K562 (cell line): ENCODE measurements around the gene WDR55. TPM values are rescaled to one million over a fixed set of nuclear protein-coding genes. Genes with fewer than 3 reads are reported as not detected.

Experiments used
- ATAC-seq: fragments of 200-7000 bp; cut with Tn5 transposase; 3 replicates; pipeline ENCODE4 v1.9.1; 2020; ENCODE audit warnings: moderate library complexity
- BruUV-seq: library from RNA; stranded (reverse); fragments of 400-500 nt; replicated peaks from 2 replicates; lab custom pipeline; 2021; lab: Mats Ljungman, UMichigan
- CTCF ChIA-PET: fragments of 300-600 bp; formaldehyde crosslinking; extraction: SDS; loops from one replicate; lab custom pipeline; 2021; ENCODE audit warnings: low intra/inter-chr PET ratio; lab: Yijun Ruan, JAX
- POLR2A ChIA-PET: fragments of 300-600, 350-650 bp; sonication (Branson Sonifier 250); formaldehyde crosslinking; extraction: SDS; loops from one replicate; lab custom pipeline; 2021; ENCODE audit warnings: antibody characterized with exemption, inconsistent platforms; lab: Yijun Ruan, JAX
- DNase-seq, 4 experiments: peaks; one replicate each; pipeline versions ENCODE4 v3.0.0 to v3.0.0-alpha.2; 2011 to 2018; ENCODE audit warnings: low spot score in 3 of 4, mixed read lengths in 3 of 4; ENCODE audit errors: extremely low read depth in 1 of 4
- FAIRE-seq: peaks from 2 replicates; lab custom pipeline; 2011; peaks lifted over from hg19 to GRCh38; lab: Jason Lieb, UNC
- H2AFZ ChIP-seq: 2 replicates; pipeline ENCODE4 v1.6.0; 2011; ENCODE audit warnings: low read depth, low read length, control low read depth, inconsistent platforms
- H3K27ac ChIP-seq: fragments of 200-600 bp; 3 replicates; pipeline ENCODE4 v1.8.0; 2011; ENCODE audit warnings: low read depth, mild to moderate bottlenecking, control low read depth, inconsistent platforms, low read length, moderate library complexity, mixed read lengths; ENCODE audit errors: extremely low read depth
- H3K27me3 ChIP-seq, 2 experiments: fragments of 300-600 bp in 1 of 2; 2 replicates in 1 of 2; 3 replicates in 1 of 2; pipeline versions ENCODE4 v1.6.0 to v1.8.0; 2011; ENCODE audit warnings: inconsistent platforms in 2 of 2, low read length in 2 of 2, mild to moderate bottlenecking in 1 of 2, mixed read lengths in 1 of 2, moderate library complexity in 1 of 2; ENCODE audit not compliant: control insufficient read depth in 2 of 2, insufficient read depth in 2 of 2
- H3K36me3 ChIP-seq: fragments of 300-600 bp; 3 replicates; pipeline ENCODE4 v1.8.0; 2011; ENCODE audit warnings: mild to moderate bottlenecking, low read length, inconsistent platforms; ENCODE audit not compliant: control insufficient read depth, insufficient read depth
- H3K4me1 ChIP-seq, 2 experiments: fragments of 200-600 bp in 1 of 2; replicated peaks in 1 of 2; 2 replicates in 1 of 2; 3 replicates in 1 of 2; pipeline versions ENCODE4 v1.5.1 to v1.8.0; 2011; ENCODE audit warnings: inconsistent platforms in 2 of 2, low read length in 2 of 2, mild to moderate bottlenecking in 1 of 2, mixed read lengths in 1 of 2, moderate library complexity in 1 of 2; ENCODE audit not compliant: control insufficient read depth in 2 of 2, insufficient read depth in 2 of 2
- H3K4me2 ChIP-seq: 2 replicates; pipeline ENCODE4 v1.6.1; 2011; ENCODE audit warnings: low read length, control low read depth, inconsistent platforms, mixed read lengths; ENCODE audit not compliant: insufficient read depth
- H3K4me3 ChIP-seq: fragments of 200-600 bp; sonication (generic), shearing (Covaris generic); 2 replicates; pipeline ENCODE4 v1.5.1; 2016; ENCODE audit warnings: control low read depth, inconsistent platforms
- H3K79me2 ChIP-seq: fragments of 200-600 bp; 3 replicates; pipeline ENCODE4 v1.8.0; 2011; ENCODE audit warnings: low read length, inconsistent platforms; ENCODE audit not compliant: control insufficient read depth, insufficient read depth
- H3K9ac ChIP-seq, 2 experiments: 2 replicates each; pipeline versions ENCODE4 v1.6.0 to v1.6.1; 2011; ENCODE audit warnings: low read depth in 2 of 2, low read length in 2 of 2, control low read depth in 1 of 2, inconsistent platforms in 1 of 2, mild to moderate bottlenecking in 1 of 2, mixed read lengths in 1 of 2; ENCODE audit not compliant: insufficient read depth in 1 of 2
- H3K9me1 ChIP-seq: one replicate; pipeline ENCODE4 v1.6.0; 2011; ENCODE audit warnings: inconsistent platforms, mild to moderate bottlenecking, low read length, moderate library complexity; ENCODE audit not compliant: control insufficient read depth, insufficient read depth
- H3K9me3 ChIP-seq: replicated peaks from 2 replicates; pipeline ENCODE4 v1.5.1; 2011; ENCODE audit warnings: low read depth, low read length, inconsistent platforms; ENCODE audit not compliant: control insufficient read depth, insufficient read depth
- H4K20me1 ChIP-seq: replicated peaks from 2 replicates; pipeline ENCODE4 v1.6.1; 2011; ENCODE audit warnings: low read length, inconsistent platforms, mixed read lengths; ENCODE audit not compliant: control insufficient read depth, insufficient read depth
- CBX3 ChIP-seq, 2 experiments: IDR thresholded peaks; 1 replicate in 1 of 2; 2 replicates in 1 of 2; pipeline ENCODE4 v1.6.1; 2012; ENCODE audit warnings: inconsistent platforms in 2 of 2, low read length in 2 of 2, borderline replicate concordance in 1 of 2, control low read depth in 1 of 2
- ELF4 ChIP-seq: fragments of 450-650 bp; formaldehyde crosslinking; IDR thresholded peaks from 2 replicates; pipeline ENCODE4 v1.4.0; 2022; ENCODE audit warnings: missing genetic modification characterization
- KDM1A ChIP-seq, 2 experiments: fragments of 450-650 bp; IDR thresholded peaks; 2 replicates each; pipeline ENCODE4 v1.6.1; 2016; ENCODE audit warnings: mild to moderate bottlenecking in 2 of 2
- SPI1 ChIP-seq: IDR thresholded peaks from 2 replicates; pipeline ENCODE4 v1.6.1; 2011; ENCODE audit warnings: low read depth, low read length, control low read depth, borderline replicate concordance
- TRIM24 ChIP-seq, 2 experiments: fragments of 450-650 bp; IDR thresholded peaks; 2 replicates each; pipeline ENCODE4 v1.6.1; 2016
- TRIM25 ChIP-seq: fragments of 450-650 bp; IDR thresholded peaks from 2 replicates; pipeline ENCODE4 v1.7.0; 2016; ENCODE audit warnings: borderline replicate concordance
- TRIM28 ChIP-seq: fragments of 450-650 bp; IDR thresholded peaks from 2 replicates; pipeline ENCODE4 v1.6.1; 2017
- ZNF316 ChIP-seq: fragments of 450-650 bp; IDR thresholded peaks from 2 replicates; pipeline ENCODE4 v1.6.1; 2016
- WGBS: fragments of 100-300 bp; shearing (Covaris generic); methylation state at CpG from one replicate; pipeline ENCODE4 v1.1.6; 2016; ENCODE audit warnings: low coverage, mixed read lengths; ENCODE audit not compliant: insufficient coverage; ENCODE audit errors: missing lambda C conversion rate; 5-methylcytosine and 5-hydroxymethylcytosine counted together
- in situ Hi-C: fragments of 300-500 bp; cut with MboI; formaldehyde crosslinking; loops from 4 replicates; pipeline ENCODE4 v1.15.0; 2018; ENCODE audit warnings: inconsistent platforms, mixed read lengths
- intact Hi-C: fragments of 100-400 bp; cut with micrococcal nuclease; formaldehyde crosslinking; loops from 2 replicates; pipeline ENCODE4 v1.14.2; 2022
- polyA plus RNA-seq, 8 experiments: library from polyadenylated mRNA; depleted of rRNA in 4 of 8; stranded (reverse) in 5 of 8; unstranded in 3 of 8; fragments of >200 nt; fragmentation: Nextera tagmentation in 2 of 8; fragmentation: Illumina TruSeq in 1 of 8; extraction: Ambion mirVana in 2 of 8; extraction: Trizol in 1 of 8; gene quantifications; 2 replicates each; pipeline versions ENCODE4 v1.2.1 to v1.2.3, GENCODE V29; 2011 to 2014; ENCODE audit warnings: inconsistent platforms in 1 of 8, missing spikeins in 1 of 8
- total RNA-seq, 7 experiments: library from RNA; depleted of rRNA in 6 of 7; stranded (reverse); fragments of >200 nt in 6 of 7; fragmentation: Illumina TruSeq in 2 of 7; extraction: Trizol in 2 of 7; gene quantifications; 2 replicates each; pipeline versions ENCODE4 v1.2.1 to v1.2.3, GENCODE V29; 2011 to 2021; ENCODE audit warnings: low replicate concordance in 1 of 7

WDR55 gene
- total and polyA plus RNA-seq, 9 of the 15 experiments (the other 6 are each of a cell fraction or from before 2014, with no cell fraction given): 5.2 to 45.0 (median 29.3) TPM

- in situ Hi-C loops: no loop called here
- DNase-seq (peak in 1 of 4 experiments; percentile 24), FAIRE-seq (no peak), ATAC-seq (peak; percentile 19)
- intact Hi-C loops: loop anchor here (2.0 kb wide), 1 partner anchor 26 kb away; the partner anchor contains the start of gene WDR55
- TF ChIP-seq CBX3 (IDR thresholded peaks at IDR 0.05; ENCODE audit: borderline replicate concordance in 1 of 2, low read length in 2 of 2): peak in 1 of 2 experiments; percentile 51; a peak in 1 of 3 replicates
- TF ChIP-seq KDM1A (IDR thresholded peaks at IDR 0.05): 0 out of 4 replicates have a peak, but pooled peaks of 1 of the 2 experiments have one; percentile 5
- peak; percentile 74; the same call in 1 of the 2 replicates for TF ChIP-seq TRIM28
- no peak for TF ChIP-seq TRIM25
- peak; percentile 88 for TF ChIP-seq ZNF316
- TF ChIP-seq ELF4 (CRISPR knock-in tag): no peak
- TF ChIP-seq TRIM24 (IDR thresholded peaks at IDR 0.05): peak; percentile 14 to 45; a peak in 2 of 4 replicates
- TF ChIP-seq SPI1: no peak
- TSS peak; percentile 70 for BruUV-seq
- 44% methylated on average over 8 of the region's 8 CpGs for WGBS
- peak overlapping the region; percentile 80 for H3K27ac ChIP-seq
- no peaks in the 10 kb centered on the region for H3K9me1 ChIP-seq
- H3K4me1 ChIP-seq: peaks cover 5 to 14% of the 10 kb centered on the region in 2 experiments; a peak in 3 of 5 replicates
- H4K20me1 ChIP-seq: no peaks in the 10 kb centered on the region
- CTCF ChIA-PET: no interaction called here
- H3K9ac ChIP-seq: peak overlapping the region; percentile 76 to 99
- peaks cover 42% of the 10 kb centered on the region for H3K79me2 ChIP-seq
- H3K9me3 ChIP-seq: no peaks in the 10 kb centered on the region
- H3K4me2 ChIP-seq: peak overlapping the region; percentile 98
- H3K36me3 ChIP-seq: peaks cover 54% of the 10 kb centered on the region
- H3K27me3 ChIP-seq: no peaks in the 10 kb centered on the region
- POLR2A ChIA-PET: interaction anchor here (0.6 to 2.2 kb wide), 15 partner anchors 11 to 289 kb away, joined by 3 to 29 read pairs (median 6); partner anchors contain the start of genes ANKHD1, DND1, EIF4EBP3 and IK
- H2AFZ ChIP-seq: peak overlapping the region; percentile 95
- H3K4me3 ChIP-seq: peak overlapping the region; percentile 68
Observed at GRCh38 chr5:140690376-140690932, 25.8 kb downstream of the WDR55 start.
